KMS-11 (cell line): ENCODE results near the gene NFIC.

ENCODE experiments used
- H2AFZ ChIP-seq: fragments of 200-600 bp; sonication (generic); 2 replicates; pipeline ENCODE4 v1.6.1; 2016; ENCODE audit warnings: antibody characterized with exemption, mixed run types, low read depth
- H3K27ac ChIP-seq: fragments of 200-600 bp; sonication (generic); 2 replicates; pipeline ENCODE4 v1.6.1; 2016; ENCODE audit warnings: mild to moderate bottlenecking, mixed run types
- H3K27me3 ChIP-seq: fragments of 200-600 bp; sonication (generic); 2 replicates; pipeline ENCODE4 v1.6.1; 2017; ENCODE audit warnings: mild to moderate bottlenecking, low read depth, mixed run types, moderate library complexity; ENCODE audit not compliant: insufficient read depth
- H3K36me3 ChIP-seq: fragments of 200-600 bp; sonication (generic); 2 replicates; pipeline ENCODE4 v1.6.1; 2017; ENCODE audit warnings: mild to moderate bottlenecking, mixed run types; ENCODE audit not compliant: insufficient read depth
- H3K4me1 ChIP-seq: fragments of 200-600 bp; sonication (generic); 2 replicates; pipeline ENCODE4 v1.6.1; 2016; ENCODE audit warnings: mild to moderate bottlenecking, low read depth, mixed run types; ENCODE audit not compliant: poor library complexity, severe bottlenecking
- H3K4me2 ChIP-seq: fragments of 200-600 bp; sonication (generic); 2 replicates; pipeline ENCODE4 v1.7.0; 2016; ENCODE audit warnings: mild to moderate bottlenecking, mixed run types
- H3K4me3 ChIP-seq: fragments of 200-600 bp; sonication (generic); IDR thresholded peaks from 2 replicates; pipeline ENCODE4 v1.6.1; 2017; ENCODE audit warnings: low read depth, low read length, mixed read lengths; ENCODE audit not compliant: insufficient read depth
- H3K79me2 ChIP-seq: fragments of 200-600 bp; sonication (generic); 2 replicates; pipeline ENCODE4 v1.6.1; 2016; ENCODE audit warnings: low read depth, mixed run types; ENCODE audit not compliant: insufficient read depth
- H3K9ac ChIP-seq: fragments of 200-600 bp; sonication (generic); 2 replicates; pipeline ENCODE4 v1.6.1; 2016; ENCODE audit warnings: mild to moderate bottlenecking, mixed run types
- H4K20me1 ChIP-seq: fragments of 200-600 bp; sonication (generic); 2 replicates; pipeline ENCODE4 v1.6.1; 2016; ENCODE audit warnings: mild to moderate bottlenecking, mixed run types; ENCODE audit not compliant: insufficient read depth
- CTCF ChIP-seq: fragments of 200-600 bp; sonication (generic); conservative IDR thresholded peaks from 2 replicates; pipeline ENCODE4 v1.6.1; 2017; ENCODE audit warnings: low read depth, mild to moderate bottlenecking, antibody characterized with exemption, low read length, moderate library complexity, mixed read lengths

Gene NFIC

GRCh38 chr19:3512562-3513228 is 146.3 kb downstream of the NFIC start:
- Histone ChIP-seq H3K27ac (no peak overlapping the region), H3K27me3 (no peaks in the 10 kb centered on the region), H3K9ac (no peak overlapping the region), H2AFZ (no peak overlapping the region), H3K4me2 (no peak overlapping the region), H3K4me3 (no peak overlapping the region), H4K20me1 (no peaks in the 10 kb centered on the region), H3K4me1 (peaks cover 16% of the 10 kb centered on the region), H3K79me2 (peaks cover 44% of the 10 kb centered on the region), H3K36me3 (no peaks in the 10 kb centered on the region)
- no peak for TF ChIP-seq CTCF

DNA sequence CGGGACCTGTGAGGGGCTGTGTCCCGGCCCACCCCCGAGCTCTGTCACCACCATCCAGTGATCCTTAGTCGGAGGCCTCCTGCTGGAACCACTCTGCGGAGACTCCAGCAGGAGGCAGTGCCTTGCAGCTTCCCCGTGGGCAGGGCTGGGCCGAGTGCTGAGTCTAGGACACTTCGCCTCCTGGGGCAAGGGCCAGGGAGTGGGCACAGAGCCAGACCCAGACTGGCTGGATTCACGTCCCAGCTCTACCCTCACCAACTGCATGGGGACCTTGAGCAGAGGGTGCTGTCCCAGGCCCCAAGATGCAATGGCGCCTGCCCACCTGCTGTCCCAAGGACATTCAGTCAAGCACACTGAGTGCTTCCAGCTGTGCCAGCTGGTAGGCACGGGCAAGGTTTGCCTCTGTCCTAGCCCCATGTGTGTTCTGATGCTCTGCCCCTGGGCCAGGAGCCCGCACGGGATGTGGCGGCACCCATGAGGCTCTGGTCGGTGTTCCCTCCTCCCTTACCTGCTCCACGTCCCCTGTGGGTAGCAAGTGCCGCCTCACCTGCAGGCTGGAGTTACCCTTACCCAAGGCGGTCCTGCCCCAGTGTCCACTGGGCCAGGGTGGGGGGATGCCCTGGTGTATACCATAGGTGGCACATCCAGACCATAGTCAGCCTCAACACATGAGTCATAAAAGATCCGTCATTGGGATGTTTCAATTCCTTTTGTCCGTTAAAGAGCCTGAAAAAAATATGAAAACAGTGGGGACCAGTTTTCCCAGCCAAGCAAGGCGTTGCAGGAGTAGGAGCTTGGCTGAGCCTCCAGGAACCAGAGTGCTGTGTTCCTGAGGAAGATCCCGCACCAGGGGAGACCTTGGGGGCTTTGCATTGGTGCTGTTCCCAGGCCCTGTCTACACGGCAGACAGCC is 147.1 kb downstream of the NFIC start:
- H3K4me1 ChIP-seq: peaks cover 14% of the 10 kb centered on the region
- no peak overlapping the region for H3K4me2 ChIP-seq
- H3K27ac ChIP-seq: no peak overlapping the region
- H3K79me2 ChIP-seq: peaks cover 39% of the 10 kb centered on the region
- no peak overlapping the region for H3K4me3 ChIP-seq
- H4K20me1 ChIP-seq: no peaks in the 10 kb centered on the region
- no peak overlapping the region for H2AFZ ChIP-seq
- no peak overlapping the region for H3K9ac ChIP-seq
- TF ChIP-seq CTCF: no peak
- H3K27me3 ChIP-seq: no peaks in the 10 kb centered on the region
- H3K36me3 ChIP-seq: no peaks in the 10 kb centered on the region

DNA sequence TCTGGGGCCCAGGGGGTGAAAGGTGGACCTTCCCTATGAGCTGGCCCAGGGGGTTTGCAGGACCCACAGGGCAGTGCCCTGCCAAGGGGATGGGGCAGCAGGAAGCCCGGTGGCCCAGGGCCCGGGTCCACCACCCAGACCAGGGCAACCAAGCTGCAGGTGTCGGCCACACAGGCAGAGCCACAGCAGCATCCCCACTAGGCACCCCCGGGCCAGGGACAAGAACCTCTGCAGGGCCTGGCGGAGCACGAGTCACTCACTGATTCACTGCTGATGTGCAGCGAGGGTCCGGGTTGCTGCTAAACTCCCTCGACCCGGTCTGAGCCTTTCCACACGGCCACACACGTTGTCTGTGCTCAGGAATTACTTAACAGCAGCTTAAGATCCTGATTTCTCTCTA is 148.5 kb downstream of the NFIC start:
- peaks cover 14% of the 10 kb centered on the region for H3K4me1 ChIP-seq
- H3K4me3 ChIP-seq: no peak overlapping the region
- no peaks in the 10 kb centered on the region for H3K27me3 ChIP-seq
- H3K9ac ChIP-seq: no peak overlapping the region
- H3K4me2 ChIP-seq: no peak overlapping the region
- H4K20me1 ChIP-seq: no peaks in the 10 kb centered on the region
- no peaks in the 10 kb centered on the region for H3K36me3 ChIP-seq
- peaks cover 31% of the 10 kb centered on the region for H3K79me2 ChIP-seq
- H2AFZ ChIP-seq: no peak overlapping the region
- H3K27ac ChIP-seq: no peak overlapping the region
- TF ChIP-seq CTCF: no peak

DNA sequence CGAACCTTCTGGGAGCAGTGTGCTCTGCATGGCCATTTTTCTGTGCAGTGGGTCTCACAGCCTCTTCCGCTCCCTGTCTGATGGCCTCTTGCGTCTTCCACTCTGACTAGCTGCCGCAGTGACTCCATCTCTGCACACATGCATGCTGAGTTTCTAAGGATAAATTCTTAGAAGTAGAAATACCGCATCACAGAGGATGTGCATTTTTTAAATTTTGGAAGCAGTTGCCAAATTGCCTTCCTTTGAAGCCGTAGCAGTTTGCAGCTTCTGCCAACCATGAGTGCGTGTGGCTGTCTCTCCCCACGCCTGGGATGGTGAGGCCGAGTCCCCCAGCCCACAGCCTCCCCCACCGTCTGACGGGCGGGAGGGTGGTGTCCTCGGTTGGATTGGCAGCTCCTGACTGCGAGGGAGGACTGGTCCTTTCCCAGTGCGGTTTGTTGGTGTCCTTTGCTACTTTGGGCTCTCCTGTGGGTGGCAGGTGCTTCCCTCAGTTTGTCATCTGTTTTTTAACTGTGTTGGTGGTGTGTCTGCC is 149.6 kb downstream of the NFIC start:
- Histone ChIP-seq H3K4me2 (no peak overlapping the region), H3K9ac (no peak overlapping the region), H3K4me3 (no peak overlapping the region), H3K79me2 (peaks cover 23% of the 10 kb centered on the region), H2AFZ (no peak overlapping the region), H3K27me3 (no peaks in the 10 kb centered on the region), H4K20me1 (no peaks in the 10 kb centered on the region), H3K36me3 (no peaks in the 10 kb centered on the region), H3K27ac (no peak overlapping the region), H3K4me1 (peaks cover 14% of the 10 kb centered on the region)
- no peak for TF ChIP-seq CTCF
